Measurements from ENCODE around the gene PARN. TPM values are rescaled to one million over a fixed set of nuclear protein-coding genes. Genes with fewer than 3 reads are reported as not detected.

PARN gene
- total and polyA plus RNA-seq, 4 donors: 12.3 to 44.4 (median 25.2) TPM

GRCh38 chr16:14602443-14602963 lies 27.6 kb downstream of the PARN start:
- Histone ChIP-seq H3K4me1 (ENCODE audit: control insufficient read depth in 5 of 5, insufficient read depth in 5 of 5, low read length in 5 of 5) (no peaks in the 10 kb centered on the region), H3K4me3 (no peak overlapping the region), H3K9me3 (ENCODE audit: control insufficient read depth in 4 of 4, insufficient read depth in 3 of 4, low read length in 3 of 4) (no peaks in the 10 kb centered on the region), H3K9ac (ENCODE audit: insufficient read depth in 1 of 2, low read length in 2 of 2) (no peak overlapping the region), H3K36me3 (ENCODE audit: control insufficient read depth in 4 of 4, insufficient read depth in 4 of 4, low read length in 4 of 4) (peaks cover 21 to 37% (median 28%) of the 10 kb centered on the region in 4 donors), H3K27ac (ENCODE audit: low read depth in 1 of 2, low read length in 1 of 2) (no peak overlapping the region), H3K27me3 (ENCODE audit: control insufficient read depth in 3 of 3, insufficient read depth in 3 of 3, low read length in 2 of 3) (no peaks in the 10 kb centered on the region)
- DNase-seq: no peak
- 94 to 97% methylated on average over 6 of the region's 6 CpGs for WGBS, 2 donors
- no peak for ATAC-seq (ENCODE audit: insufficient read depth, low FRiP score)
- no peak for TF ChIP-seq CTCF (IDR thresholded peaks at IDR 0.05; ENCODE audit: control extremely low read depth, extremely low read depth)

- Histone ChIP-seq H3K9ac (ENCODE audit: insufficient read depth in 1 of 2, low read length in 2 of 2) (no peak overlapping the region), H3K9me3 (ENCODE audit: control insufficient read depth in 4 of 4, insufficient read depth in 3 of 4, low read length in 3 of 4) (no peaks in the 10 kb centered on the region), H3K36me3 (ENCODE audit: control insufficient read depth in 4 of 4, insufficient read depth in 4 of 4, low read length in 4 of 4) (peaks cover 13 to 33% (median 22%) of the 10 kb centered on the region in 4 donors), H3K27me3 (ENCODE audit: control insufficient read depth in 3 of 3, insufficient read depth in 3 of 3, low read length in 2 of 3) (no peaks in the 10 kb centered on the region), H3K4me1 (ENCODE audit: control insufficient read depth in 5 of 5, insufficient read depth in 5 of 5, low read length in 5 of 5) (no peaks in the 10 kb centered on the region), H3K27ac (ENCODE audit: low read depth in 1 of 2, low read length in 1 of 2) (no peak overlapping the region), H3K4me3 (no peak overlapping the region)
- DNase-seq (peak in 2 of 3 donors; percentile 20 to 27), ATAC-seq (ENCODE audit: insufficient read depth, low FRiP score) (no peak)
- WGBS, 2 donors: 73 to 76% methylated on average over 2 of the region's 2 CpGs
- TF ChIP-seq CTCF (IDR thresholded peaks at IDR 0.05; ENCODE audit: control extremely low read depth, extremely low read depth): no peak
Measured at GRCh38 chr16:14600164-14600563, 29.9 kb downstream of the PARN start.

- WGBS, 2 donors: 63 to 85% methylated on average over 3 of the region's 3 CpGs
- H3K4me3 ChIP-seq: no peak overlapping the region
- no peaks in the 10 kb centered on the region for H3K9me3 ChIP-seq (ENCODE audit: control insufficient read depth in 4 of 4, insufficient read depth in 3 of 4, low read length in 3 of 4)
- no peaks in the 10 kb centered on the region for H3K4me1 ChIP-seq (ENCODE audit: control insufficient read depth in 5 of 5, insufficient read depth in 5 of 5, low read length in 5 of 5)
- no peak for DNase-seq
- TF ChIP-seq CTCF (IDR thresholded peaks at IDR 0.05; ENCODE audit: control extremely low read depth, extremely low read depth): no peak
- H3K9ac ChIP-seq (ENCODE audit: insufficient read depth in 1 of 2, low read length in 2 of 2): no peak overlapping the region
- no peak for ATAC-seq (ENCODE audit: insufficient read depth, low FRiP score)
- H3K27me3 ChIP-seq (ENCODE audit: control insufficient read depth in 3 of 3, insufficient read depth in 3 of 3, low read length in 2 of 3): no peaks in the 10 kb centered on the region
- no peak overlapping the region for H3K27ac ChIP-seq (ENCODE audit: low read depth in 1 of 2, low read length in 1 of 2)
- peaks cover 22 to 40% (median 31%) of the 10 kb centered on the region in 4 donors for H3K36me3 ChIP-seq (ENCODE audit: control insufficient read depth in 4 of 4, insufficient read depth in 4 of 4, low read length in 4 of 4)
Measured at GRCh38 chr16:14586637-14587305, 43.3 kb downstream of the PARN start.

All from lung (tissue), 12 donors.